Measurements from ENCODE around the gene EHMT1. TPM values are rescaled to one million over a fixed set of nuclear protein-coding genes. Genes with fewer than 3 reads are reported as not detected.
"Not testable (repeated sequence)": the region's sequence is repeated elsewhere in the genome, so short reads cannot be mapped to it uniquely, and the experiment has no call there.

Gene EHMT1
- total RNA-seq, 2 donors from 2014 or later: 24.1 to 34.6 TPM

DNA sequence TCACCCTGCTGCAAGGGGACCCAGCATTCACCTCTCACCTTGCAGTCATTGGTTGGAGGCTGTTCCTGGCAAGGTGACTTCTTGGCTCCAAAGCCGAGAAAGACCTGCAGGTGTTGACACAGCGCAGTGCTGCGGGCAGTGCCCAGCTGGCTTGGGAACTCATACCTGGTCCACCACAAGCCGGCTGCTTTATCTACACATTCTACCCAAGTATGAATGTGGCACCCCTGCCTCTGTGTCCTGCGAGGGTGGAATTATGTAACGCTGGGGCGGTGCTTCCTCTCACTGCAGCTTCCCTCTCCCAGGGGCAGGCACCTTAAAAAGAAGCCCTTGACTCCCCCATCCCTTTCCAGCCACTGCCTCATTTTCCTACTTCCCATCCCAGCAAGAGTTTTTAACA is 26.0 kb upstream of the EHMT1 start:
- TF ChIP-seq, protein P1, sequence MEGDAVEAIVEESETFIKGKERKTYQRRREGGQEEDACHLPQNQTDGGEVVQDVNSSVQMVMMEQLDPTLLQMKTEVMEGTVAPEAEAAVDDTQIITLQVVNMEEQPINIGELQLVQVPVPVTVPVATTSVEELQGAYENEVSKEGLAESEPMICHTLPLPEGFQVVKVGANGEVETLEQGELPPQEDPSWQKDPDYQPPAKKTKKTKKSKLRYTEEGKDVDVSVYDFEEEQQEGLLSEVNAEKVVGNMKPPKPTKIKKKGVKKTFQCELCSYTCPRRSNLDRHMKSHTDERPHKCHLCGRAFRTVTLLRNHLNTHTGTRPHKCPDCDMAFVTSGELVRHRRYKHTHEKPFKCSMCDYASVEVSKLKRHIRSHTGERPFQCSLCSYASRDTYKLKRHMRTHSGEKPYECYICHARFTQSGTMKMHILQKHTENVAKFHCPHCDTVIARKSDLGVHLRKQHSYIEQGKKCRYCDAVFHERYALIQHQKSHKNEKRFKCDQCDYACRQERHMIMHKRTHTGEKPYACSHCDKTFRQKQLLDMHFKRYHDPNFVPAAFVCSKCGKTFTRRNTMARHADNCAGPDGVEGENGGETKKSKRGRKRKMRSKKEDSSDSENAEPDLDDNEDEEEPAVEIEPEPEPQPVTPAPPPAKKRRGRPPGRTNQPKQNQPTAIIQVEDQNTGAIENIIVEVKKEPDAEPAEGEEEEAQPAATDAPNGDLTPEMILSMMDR (IDR thresholded peaks at IDR 0.05): no peak
- Histone ChIP-seq H3K27me3 (no peaks in the 10 kb centered on the region), H3K27ac (no peak overlapping the region), H3K9me3 (no peaks in the 10 kb centered on the region), H3K36me3 (peaks cover 4% of the 10 kb centered on the region), H3K4me3 (no peak overlapping the region), H3K4me1 (peaks cover 0 to 20% of the 10 kb centered on the region in 2 donors)
- DNase-seq (ENCODE audit: low spot score): no peak

DNA sequence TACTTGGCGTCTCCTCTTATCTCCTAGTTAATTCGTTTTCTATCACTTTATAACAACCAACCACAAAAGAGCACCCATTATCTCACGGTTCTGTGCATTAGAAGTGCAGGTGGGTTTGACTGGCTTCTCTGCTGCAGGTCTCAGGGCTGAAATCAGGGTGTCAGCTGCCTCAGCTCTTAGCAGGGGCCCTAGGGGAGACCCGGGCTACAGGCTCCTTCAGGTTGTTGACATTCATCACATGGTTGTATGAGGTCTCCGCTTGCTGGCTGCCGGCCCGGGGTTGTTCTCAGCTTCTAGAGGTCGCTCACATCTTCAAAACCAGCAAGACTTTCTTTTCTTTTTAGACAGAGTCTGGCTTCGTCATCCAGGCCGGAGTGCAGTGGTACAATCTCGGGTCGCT is 25.6 kb upstream of the EHMT1 start:
- Histone ChIP-seq H3K9me3 (no peaks in the 10 kb centered on the region), H3K4me1 (peaks cover 0 to 20% of the 10 kb centered on the region in 2 donors), H3K36me3 (peaks cover under 1% of the 10 kb centered on the region), H3K27ac (no peak overlapping the region), H3K27me3 (no peaks in the 10 kb centered on the region), H3K4me3 (no peak overlapping the region)
- DNase-seq (ENCODE audit: low spot score): no peak
- TF ChIP-seq, protein P1 (IDR thresholded peaks at IDR 0.05): no peak

DNA sequence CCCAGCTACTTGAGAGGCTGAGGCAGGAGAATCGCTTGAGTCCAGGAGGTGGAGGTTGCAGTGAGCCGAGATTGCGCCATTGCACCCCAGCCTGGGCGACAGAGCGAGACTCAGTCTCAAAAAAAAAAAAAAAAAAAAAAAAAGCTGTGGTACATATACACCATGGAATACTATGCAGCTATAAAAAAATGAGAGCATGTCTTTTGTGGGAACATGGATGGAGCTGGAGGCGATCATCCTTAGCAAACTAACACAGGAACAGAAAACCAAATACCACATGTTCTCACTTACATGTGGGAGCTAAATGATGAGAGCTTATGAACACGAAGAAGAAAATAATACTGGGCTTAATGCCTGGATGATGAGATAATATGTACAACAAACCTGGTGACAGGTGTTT is 22.2 kb upstream of the EHMT1 start:
- not testable (repeated sequence) for H3K9me3 ChIP-seq; H3K4me1 ChIP-seq; H3K27ac ChIP-seq; H3K27me3 ChIP-seq; DNase-seq (ENCODE audit: low spot score); H3K36me3 ChIP-seq; H3K4me3 ChIP-seq

DNA sequence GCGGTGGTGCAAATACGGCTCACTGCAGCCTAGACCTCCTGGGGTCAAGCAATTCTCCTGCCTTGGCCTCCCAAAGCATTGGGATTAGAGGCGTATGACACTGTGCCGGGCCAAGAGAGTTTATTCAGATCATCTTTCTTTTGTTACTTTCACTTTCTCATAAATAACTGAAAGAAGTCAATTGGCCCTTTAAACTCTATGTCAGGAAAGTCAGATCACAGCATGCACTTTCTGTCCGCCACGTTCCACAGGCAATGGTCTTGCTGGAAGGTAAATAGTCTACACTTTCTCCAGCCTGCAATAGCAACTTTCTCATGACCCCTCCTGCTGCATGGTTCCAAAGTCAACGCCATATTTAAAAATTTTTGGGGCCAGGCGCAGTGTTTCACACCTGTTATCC is 19.9 kb upstream of the EHMT1 start:
- H3K27me3 ChIP-seq: no peaks in the 10 kb centered on the region
- H3K36me3 ChIP-seq: no peaks in the 10 kb centered on the region
- TF ChIP-seq, protein P1 (IDR thresholded peaks at IDR 0.05): no peak
- no peak overlapping the region for H3K27ac ChIP-seq
- H3K4me1 ChIP-seq: peaks cover 0 to 3% of the 10 kb centered on the region in 2 donors
- H3K9me3 ChIP-seq: no peaks in the 10 kb centered on the region
- no peak overlapping the region for H3K4me3 ChIP-seq
- no peak for DNase-seq (ENCODE audit: low spot score)

DNA sequence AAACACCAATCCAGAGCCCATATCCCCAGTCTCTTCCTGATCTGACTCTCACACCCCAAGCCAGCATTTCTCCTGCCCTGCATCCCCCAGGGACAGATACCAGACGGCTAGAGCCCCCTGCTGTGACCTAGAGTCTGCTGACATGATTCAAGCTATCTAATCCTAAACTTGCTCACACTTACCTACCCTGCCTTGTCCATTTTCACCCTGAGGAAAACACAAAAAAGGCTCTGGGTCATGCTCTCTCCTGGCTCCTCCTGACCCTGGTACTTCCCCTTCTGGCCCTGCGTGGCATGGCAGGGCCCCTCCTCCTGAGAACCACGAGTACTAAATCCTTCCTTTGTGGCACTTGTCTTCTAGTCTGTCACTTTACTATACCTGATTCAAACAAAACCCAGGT is 16.1 kb upstream of the EHMT1 start:
- DNase-seq (ENCODE audit: low spot score): no peak

DNA sequence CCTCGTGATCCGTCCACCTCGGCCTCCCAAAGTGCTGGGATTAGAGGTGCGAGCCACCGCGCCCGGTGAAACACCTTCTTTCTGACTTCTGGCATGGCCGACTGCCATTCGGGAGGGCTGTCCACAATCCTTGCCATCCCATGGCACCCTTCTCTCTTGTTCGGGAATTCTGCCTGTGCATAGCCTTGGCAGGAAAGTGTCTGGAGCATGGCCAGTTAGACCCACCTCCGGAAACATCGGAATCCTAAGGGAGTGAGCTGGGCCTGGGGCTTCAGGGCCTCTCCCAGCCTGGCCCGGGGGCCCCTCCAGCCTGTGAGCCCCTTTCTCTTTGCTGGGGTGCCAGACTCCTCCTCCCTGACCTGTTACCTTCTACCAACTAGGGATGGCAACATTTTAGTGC is 14.9 kb upstream of the EHMT1 start:
- Histone ChIP-seq H3K4me1 (peaks cover 0 to 41% of the 10 kb centered on the region in 2 donors), H3K27ac (no peak overlapping the region), H3K27me3 (no peaks in the 10 kb centered on the region), H3K4me3 (no peak overlapping the region), H3K9me3 (no peaks in the 10 kb centered on the region), H3K36me3 (no peaks in the 10 kb centered on the region)
- DNase-seq (ENCODE audit: low spot score): no peak
- TF ChIP-seq, protein P1 (IDR thresholded peaks at IDR 0.05): no peak

More for the DNA sequence above, 16.1 kb upstream of the EHMT1 start:
- peaks cover 0 to 29% of the 10 kb centered on the region in 2 donors for H3K4me1 ChIP-seq
- H3K27ac ChIP-seq: no peak overlapping the region
- H3K36me3 ChIP-seq: no peaks in the 10 kb centered on the region
- no peaks in the 10 kb centered on the region for H3K9me3 ChIP-seq
- TF ChIP-seq, protein P1 (IDR thresholded peaks at IDR 0.05): no peak
- no peaks in the 10 kb centered on the region for H3K27me3 ChIP-seq
- H3K4me3 ChIP-seq: no peak overlapping the region

Measured in right atrium auricular region (tissue), 2 donors.